WTC11 (cell line): ENCODE data around the gene VANGL2. TPM values are rescaled to one million over a fixed set of nuclear protein-coding genes. Genes with fewer than 3 reads are reported as not detected.

Experiments
- ATAC-seq: fragments of 200-7000 bp; cut with Tn5 transposase; 2 replicates; pipeline ENCODE4 v1.10.0; 2021; ENCODE audit warnings: mild to moderate bottlenecking, moderate library complexity
- CTCF ChIA-PET: fragments of 300-600 bp; sonication (Branson Sonifier 250); formaldehyde crosslinking; loops from one replicate; lab custom pipeline; 2021; ENCODE audit warnings: antibody characterized with exemption; lab: Charles Lee
- POLR2A ChIA-PET: fragments of 350-600 bp; sonication (Branson Sonifier 250); formaldehyde crosslinking; loops from one replicate; lab custom pipeline; 2021; ENCODE audit warnings: antibody characterized with exemption; lab: Charles Lee
- DNase-seq: peaks from one replicate; pipeline ENCODE4 v3.0.0; 2021; ENCODE audit warnings: low spot score
- H3K27ac Mint-ChIP-seq: 2 replicates; pipeline ENCODE4 v1.8.0; 2021; ENCODE audit warnings: mixed read lengths
- H3K27me3 Mint-ChIP-seq: 2 replicates; pipeline ENCODE4 v1.8.0; 2021; ENCODE audit warnings: low read depth, mild to moderate bottlenecking, moderate library complexity, mixed read lengths
- H3K36me3 Mint-ChIP-seq: 2 replicates; pipeline ENCODE4 v1.8.0; 2021; ENCODE audit warnings: mixed read lengths
- H3K4me1 Mint-ChIP-seq: 2 replicates; pipeline ENCODE4 v1.8.0; 2022; ENCODE audit warnings: mixed read lengths
- H3K4me3 Mint-ChIP-seq: 2 replicates; pipeline ENCODE4 v1.8.0; 2021; ENCODE audit warnings: mild to moderate bottlenecking, moderate library complexity, mixed read lengths
- H3K9me3 Mint-ChIP-seq: 2 replicates; pipeline ENCODE4 v1.8.0; 2021; ENCODE audit warnings: mixed read lengths
- CREB1 ChIP-seq: sonication (generic); formaldehyde crosslinking; IDR thresholded peaks from 2 replicates; pipeline ENCODE4 v1.8.0; 2023; ENCODE audit warnings: mild to moderate bottlenecking, missing genetic modification reagents
- CREM ChIP-seq: sonication (generic); formaldehyde crosslinking; IDR thresholded peaks from 2 replicates; pipeline ENCODE4 v1.8.1; 2022; ENCODE audit warnings: mild to moderate bottlenecking, missing genetic modification reagents, moderate library complexity
- E2F1 ChIP-seq: sonication (generic); formaldehyde crosslinking; IDR thresholded peaks from 2 replicates; pipeline ENCODE4 v1.8.0; 2022; ENCODE audit warnings: mild to moderate bottlenecking, missing genetic modification reagents
- FOXJ3 ChIP-seq: sonication (generic); formaldehyde crosslinking; IDR thresholded peaks from 2 replicates; pipeline ENCODE4 v1.9.0; 2021; ENCODE audit warnings: missing genetic modification reagents, mild to moderate bottlenecking, borderline replicate concordance
- GRHL2 ChIP-seq: fragments of 250-450 bp; sonication (Bioruptor Pico); IDR thresholded peaks from 2 replicates; pipeline ENCODE4 v1.8.0; 2022; ENCODE audit warnings: mild to moderate bottlenecking, moderate library complexity; ENCODE audit not compliant: insufficient replicate concordance, severe bottlenecking
- HMGXB4 ChIP-seq: sonication (generic); formaldehyde crosslinking; IDR thresholded peaks from 2 replicates; pipeline ENCODE4 v1.8.1; 2023; ENCODE audit warnings: mild to moderate bottlenecking, moderate library complexity, missing genetic modification reagents
- NFE2L1 ChIP-seq: sonication (generic); formaldehyde crosslinking; IDR thresholded peaks from 2 replicates; pipeline ENCODE4 v1.8.1; 2023; ENCODE audit warnings: missing genetic modification reagents
- OVOL2 ChIP-seq: fragments of 250-450 bp; sonication (Bioruptor Pico); IDR thresholded peaks from 2 replicates; pipeline ENCODE4 v1.9.0; 2021; ENCODE audit warnings: mild to moderate bottlenecking, borderline replicate concordance
- TP53 ChIP-seq: sonication (generic); formaldehyde crosslinking; IDR thresholded peaks from 2 replicates; pipeline ENCODE4 v1.8.1; 2023; ENCODE audit warnings: mild to moderate bottlenecking, missing genetic modification reagents
- ZNF219 ChIP-seq: sonication (generic); formaldehyde crosslinking; IDR thresholded peaks from 2 replicates; pipeline ENCODE4 v1.8.0; 2023; ENCODE audit warnings: missing genetic modification reagents, mild to moderate bottlenecking, borderline replicate concordance
- ZNF263 ChIP-seq: sonication (generic); formaldehyde crosslinking; IDR thresholded peaks from 2 replicates; pipeline ENCODE4 v1.8.1; 2022; ENCODE audit warnings: low read depth, mild to moderate bottlenecking, moderate library complexity, missing genetic modification reagents
- total RNA-seq: library from RNA; stranded (reverse); gene quantifications from 3 replicates; pipeline ENCODE4 v1.2.3, GENCODE V29; 2021
- TF ChIP-seq, protein P1 (sequence below): sonication (generic); formaldehyde crosslinking; IDR thresholded peaks from 2 replicates; pipeline ENCODE4 v1.8.1; 2023; ENCODE audit warnings: mild to moderate bottlenecking, missing genetic modification reagents
- TF ChIP-seq, protein P2 (sequence below): fragments of 250-450 bp; sonication (Bioruptor Pico); IDR thresholded peaks from 2 replicates; pipeline ENCODE4 v1.9.0; 2021; ENCODE audit warnings: mild to moderate bottlenecking
- TF ChIP-seq, protein P3 (sequence below): sonication (generic); formaldehyde crosslinking; IDR thresholded peaks from 2 replicates; pipeline ENCODE4 v1.8.1; 2023; ENCODE audit warnings: mild to moderate bottlenecking, missing genetic modification reagents

VANGL2 gene
- total RNA-seq, 1 experiment from 2014 or later, result 68.0 TPM

- ATAC-seq, result no peak
Observed at GRCh38 chr1:160397651-160398050, 2.7 kb upstream of the VANGL2 start.

DNA sequence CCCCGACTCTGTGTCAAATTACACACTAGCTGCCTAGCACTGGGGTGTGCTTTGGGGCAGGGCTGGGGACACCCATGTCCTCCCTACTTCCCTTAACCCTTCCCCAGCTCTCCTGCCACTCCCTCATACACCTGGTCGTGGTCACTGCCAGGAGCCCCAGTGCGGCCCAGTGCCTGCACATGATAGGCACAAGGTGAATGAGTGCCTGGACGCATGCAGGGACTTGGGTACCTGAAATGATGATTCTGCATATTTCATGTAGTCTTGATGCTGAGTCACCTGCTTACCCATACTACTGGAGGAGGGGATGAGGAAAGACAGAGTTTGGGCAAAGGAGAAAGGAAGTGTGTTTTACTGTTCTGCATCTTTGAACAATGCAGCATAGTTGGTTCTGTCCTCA lies 1.5 kb upstream of the VANGL2 start:
- H3K4me1 Mint-ChIP-seq, result peaks cover 41% of the 10 kb centered on the region
- ChIA-PET POLR2A (no interaction called here), CTCF (interaction anchor here (0.9 to 1.5 kb wide), 4 partner anchors 22 to 205 kb away, joined by 4 to 11 read pairs (median 4); no protein-coding TSS in a partner anchor)
- H3K36me3 Mint-ChIP-seq, result no peaks in the 10 kb centered on the region
- H3K4me3 Mint-ChIP-seq, result peak overlapping the region; percentile 18
- ATAC-seq, result no peak
- no peak for DNase-seq
- H3K27me3 Mint-ChIP-seq, result no peaks in the 10 kb centered on the region; the same call in 1 of the 2 replicates
- TF ChIP-seq ZNF263 (no peak), NFE2L1 (CRISPR knock-in tag) (0 out of 2 replicates have a peak, but pooled peaks have one; percentile 34)
- peak overlapping the region; percentile 17 for H3K27ac Mint-ChIP-seq
- H3K9me3 Mint-ChIP-seq, result no peaks in the 10 kb centered on the region

More at GRCh38 chr1:160397651-160398050, 2.7 kb upstream of the VANGL2 start:
- no peak overlapping the region for H3K4me3 Mint-ChIP-seq
- H3K27ac Mint-ChIP-seq, result no peak overlapping the region
- no peak for DNase-seq
- no peaks in the 10 kb centered on the region for H3K36me3 Mint-ChIP-seq
- TF ChIP-seq OVOL2 (CRISPR knock-in tag) (no peak), TP53 (CRISPR knock-in tag) (no peak), CREM (CRISPR knock-in tag) (no peak), E2F1 (no peak), ZNF219 (CRISPR knock-in tag) (no peak), HMGXB4 (CRISPR knock-in tag) (no peak), CREB1 (CRISPR knock-in tag) (no peak), FOXJ3 (CRISPR knock-in tag) (no peak), GRHL2 (CRISPR knock-in tag) (no peak)
- TF ChIP-seq, protein P1, sequence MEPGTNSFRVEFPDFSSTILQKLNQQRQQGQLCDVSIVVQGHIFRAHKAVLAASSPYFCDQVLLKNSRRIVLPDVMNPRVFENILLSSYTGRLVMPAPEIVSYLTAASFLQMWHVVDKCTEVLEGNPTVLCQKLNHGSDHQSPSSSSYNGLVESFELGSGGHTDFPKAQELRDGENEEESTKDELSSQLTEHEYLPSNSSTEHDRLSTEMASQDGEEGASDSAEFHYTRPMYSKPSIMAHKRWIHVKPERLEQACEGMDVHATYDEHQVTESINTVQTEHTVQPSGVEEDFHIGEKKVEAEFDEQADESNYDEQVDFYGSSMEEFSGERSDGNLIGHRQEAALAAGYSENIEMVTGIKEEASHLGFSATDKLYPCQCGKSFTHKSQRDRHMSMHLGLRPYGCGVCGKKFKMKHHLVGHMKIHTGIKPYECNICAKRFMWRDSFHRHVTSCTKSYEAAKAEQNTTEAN (CRISPR knock-in tag), result no peak
- TF ChIP-seq, protein P2, sequence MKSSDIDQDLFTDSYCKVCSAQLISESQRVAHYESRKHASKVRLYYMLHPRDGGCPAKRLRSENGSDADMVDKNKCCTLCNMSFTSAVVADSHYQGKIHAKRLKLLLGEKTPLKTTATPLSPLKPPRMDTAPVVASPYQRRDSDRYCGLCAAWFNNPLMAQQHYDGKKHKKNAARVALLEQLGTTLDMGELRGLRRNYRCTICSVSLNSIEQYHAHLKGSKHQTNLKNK (CRISPR knock-in tag), result no peak
- TF ChIP-seq, protein P3, sequence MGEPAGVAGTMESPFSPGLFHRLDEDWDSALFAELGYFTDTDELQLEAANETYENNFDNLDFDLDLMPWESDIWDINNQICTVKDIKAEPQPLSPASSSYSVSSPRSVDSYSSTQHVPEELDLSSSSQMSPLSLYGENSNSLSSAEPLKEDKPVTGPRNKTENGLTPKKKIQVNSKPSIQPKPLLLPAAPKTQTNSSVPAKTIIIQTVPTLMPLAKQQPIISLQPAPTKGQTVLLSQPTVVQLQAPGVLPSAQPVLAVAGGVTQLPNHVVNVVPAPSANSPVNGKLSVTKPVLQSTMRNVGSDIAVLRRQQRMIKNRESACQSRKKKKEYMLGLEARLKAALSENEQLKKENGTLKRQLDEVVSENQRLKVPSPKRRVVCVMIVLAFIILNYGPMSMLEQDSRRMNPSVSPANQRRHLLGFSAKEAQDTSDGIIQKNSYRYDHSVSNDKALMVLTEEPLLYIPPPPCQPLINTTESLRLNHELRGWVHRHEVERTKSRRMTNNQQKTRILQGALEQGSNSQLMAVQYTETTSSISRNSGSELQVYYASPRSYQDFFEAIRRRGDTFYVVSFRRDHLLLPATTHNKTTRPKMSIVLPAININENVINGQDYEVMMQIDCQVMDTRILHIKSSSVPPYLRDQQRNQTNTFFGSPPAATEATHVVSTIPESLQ (CRISPR knock-in tag), result no peak
- TF ChIP-seq, all 79 proteins: peak for 0
- H3K4me1 Mint-ChIP-seq, result peaks cover 30% of the 10 kb centered on the region
- no peaks in the 10 kb centered on the region; the same call in 1 of the 2 replicates for H3K27me3 Mint-ChIP-seq
- ChIA-PET POLR2A (no interaction called here), CTCF (interaction anchor here (0.9 to 1.5 kb wide), 6 partner anchors 12 to 221 kb away, joined by 3 to 11 read pairs (median 4); no protein-coding TSS in a partner anchor)
- H3K9me3 Mint-ChIP-seq, result 0 out of 2 replicates have a peak, but pooled peaks cover 3% of the 10 kb centered on the region
